Right lobe of liver (tissue), 4 donors: ENCODE measurements around the gene SLC7A6OS.

Source experiments
- CTCF ChIP-seq, 4 donors: fragments of 200-600 bp in 3 of 4; fragments of 450-650 bp in 1 of 4; IDR thresholded peaks; one replicate each; pipeline versions ENCODE4 v1.5.1 to v1.8.0; 2016 to 2022; ENCODE audit warnings: antibody characterized with exemption in 4 of 4, mild to moderate bottlenecking in 2 of 4
- POLR2A ChIP-seq: fragments of 450-650 bp; IDR thresholded peaks from one replicate; pipeline ENCODE4 v1.6.1; 2017; ENCODE audit warnings: antibody characterized with exemption, mild to moderate bottlenecking
- donor health status: DM: no; HTN: no; CAD: no.
- donor health status: DM: no; HTN: no; CAD: no.
- donor health status: DM: no; HTN: yes; CAD: no.

DNA sequence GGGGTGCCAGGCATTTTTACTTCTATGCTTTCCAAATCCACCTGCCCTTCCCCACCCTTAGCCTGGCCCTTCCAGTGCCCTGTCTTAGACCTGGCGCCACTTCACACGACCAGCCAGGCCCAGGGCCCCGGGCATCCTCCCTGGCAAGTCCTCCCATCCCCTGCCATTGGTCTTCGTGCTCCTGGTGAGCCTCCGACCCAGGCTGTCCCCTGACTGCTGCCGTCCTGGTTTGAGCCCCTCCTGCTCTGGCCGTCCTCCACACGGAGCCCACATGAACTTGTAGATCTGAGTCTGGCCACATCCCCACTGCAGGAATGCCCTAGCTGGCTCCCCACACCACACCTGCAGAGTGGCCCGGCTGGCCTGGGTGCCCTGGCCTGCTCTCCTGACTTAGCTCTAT, 44.1 kb upstream of the SLC7A6OS start:
- TF ChIP-seq CTCF (IDR thresholded peaks at IDR 0.05) (no peak), POLR2A (no peak)
